ENCODE measurements around the gene MAST4.

Gene MAST4

GRCh38 chr5:67196537-67197059 lies 600.4 kb downstream of the MAST4 start, which contains the start of gene CD180:
CD180 (minus strand) TSS chr5:67196799; CDS start chr5:67196641, 158 bp downstream.
- POLR2A ChIA-PET, result no interaction called here
- Histone ChIP-seq H3K36me3 (ENCODE audit: control insufficient read depth in 2 of 2, insufficient read depth in 1 of 2, low read length in 2 of 2) (no peaks in the 10 kb centered on the region), H3K4me1 (ENCODE audit: control insufficient read depth, insufficient read depth, low read length) (no peaks in the 10 kb centered on the region), H3K27ac (ENCODE audit: extremely low read depth, low read depth, low read length) (no peak within 1 kb of the TSS), H3K9me3 (ENCODE audit: control insufficient read depth, insufficient read depth, low read depth, low read length) (no peaks in the 10 kb centered on the region), H3K4me3 (ENCODE audit: low read depth, low read length) (no peak within 1 kb of the TSS)
- no peak for TF ChIP-seq REPIN1 (tag by site-specific recombination; IDR thresholded peaks at IDR 0.05; ENCODE audit: low read depth)
- TF ChIP-seq PRDM6 (tag by site-specific recombination; IDR thresholded peaks at IDR 0.05), result no peak
- TF ChIP-seq ZNF48 (tag by site-specific recombination; IDR thresholded peaks at IDR 0.05), result no peak
- TF ChIP-seq ZNF530 (tag by site-specific recombination; IDR thresholded peaks at IDR 0.05; ENCODE audit: low read depth), result no peak
- no peak for TF ChIP-seq ZNF600 (tag by site-specific recombination; IDR thresholded peaks at IDR 0.05)
- no peak for TF ChIP-seq ZNF214 (tag by site-specific recombination; IDR thresholded peaks at IDR 0.05; ENCODE audit: borderline replicate concordance)
- TF ChIP-seq MZF1 (tag by site-specific recombination; IDR thresholded peaks at IDR 0.05; ENCODE audit: borderline replicate concordance), result no peak
- no peak for TF ChIP-seq ZBTB20 (tag by site-specific recombination; IDR thresholded peaks at IDR 0.05)
- no peak for TF ChIP-seq AEBP2 (tag by site-specific recombination; IDR thresholded peaks at IDR 0.05; ENCODE audit: borderline replicate concordance)
- no peak for TF ChIP-seq ZBTB7A (tag by site-specific recombination; IDR thresholded peaks at IDR 0.05; ENCODE audit: low read depth)
- TF ChIP-seq ZBTB8A (tag by site-specific recombination; IDR thresholded peaks at IDR 0.05), result no peak
- TF ChIP-seq ZNF248 (tag by site-specific recombination; IDR thresholded peaks at IDR 0.05), result no peak
- TF ChIP-seq GLIS1 (tag by site-specific recombination; IDR thresholded peaks at IDR 0.05), result no peak
- no peak for TF ChIP-seq PBX3 (CRISPR knock-in tag; IDR thresholded peaks at IDR 0.05)
- CTCF ChIA-PET, result interaction anchor here (0.7 kb wide), 1 partner anchor 355 kb away, joined by 5 read pairs; no protein-coding TSS in a partner anchor

- no peak for TF ChIP-seq ZNF239 (tag by site-specific recombination; IDR thresholded peaks at IDR 0.05)
- no peak for TF ChIP-seq ZNF114 (tag by site-specific recombination; IDR thresholded peaks at IDR 0.05)
- H3K36me3 ChIP-seq (ENCODE audit: control insufficient read depth in 2 of 2, insufficient read depth in 1 of 2, low read length in 2 of 2), result no peaks in the 10 kb centered on the region
- H3K27ac ChIP-seq (ENCODE audit: extremely low read depth, low read depth, low read length), result no peak overlapping the region
- H3K4me1 ChIP-seq (ENCODE audit: control insufficient read depth, insufficient read depth, low read length), result no peaks in the 10 kb centered on the region
- no peaks in the 10 kb centered on the region for H3K9me3 ChIP-seq (ENCODE audit: control insufficient read depth, insufficient read depth, low read depth, low read length)
- no peak overlapping the region for H3K4me3 ChIP-seq (ENCODE audit: low read depth, low read length)
- POLR2A ChIA-PET, result no interaction called here
- CTCF ChIA-PET, result interaction anchor here (0.7 to 1.5 kb wide), 2 partner anchors 11 to 179 kb away, joined by 3 read pairs; no protein-coding TSS in a partner anchor
These were observed 601.3 kb downstream of the MAST4 start for GRCh38 chr5:67197536-67197935.

GRCh38 chr5:67198917-67199316 lies 602.7 kb downstream of the MAST4 start:
- TF ChIP-seq ZNF423 (tag by site-specific recombination; IDR thresholded peaks at IDR 0.05) (no peak), ZNF529 (tag by site-specific recombination; IDR thresholded peaks at IDR 0.05; ENCODE audit: insufficient replicate concordance) (peak; percentile 98)
- no peaks in the 10 kb centered on the region for H3K4me1 ChIP-seq (ENCODE audit: control insufficient read depth, insufficient read depth, low read length)
- POLR2A ChIA-PET, result no interaction called here
- H3K27ac ChIP-seq (ENCODE audit: extremely low read depth, low read depth, low read length), result no peak overlapping the region
- CTCF ChIA-PET, result no interaction called here
- H3K36me3 ChIP-seq (ENCODE audit: control insufficient read depth in 2 of 2, insufficient read depth in 1 of 2, low read length in 2 of 2), result no peaks in the 10 kb centered on the region
- H3K4me3 ChIP-seq (ENCODE audit: low read depth, low read length), result no peak overlapping the region
- no peaks in the 10 kb centered on the region for H3K9me3 ChIP-seq (ENCODE audit: control insufficient read depth, insufficient read depth, low read depth, low read length)
